GM12801 (cell line): ENCODE results near the gene KLHL29.

ENCODE experiments used
- CTCF ChIP-seq: IDR thresholded peaks from one replicate; pipeline ENCODE4 v1.5.1; 2011; ENCODE audit warnings: control low read depth; ENCODE audit not compliant: insufficient read length; ENCODE audit errors: extremely low read depth

The KLHL29 gene

GRCh38 chr2:23380562-23381065 lies 4.4 kb upstream of the KLHL29 start:
- TF ChIP-seq CTCF: no peak

GRCh38 chr2:23381084-23381483 lies 3.9 kb upstream of the KLHL29 start:
- no peak for TF ChIP-seq CTCF

- TF ChIP-seq CTCF: no peak
Measured at GRCh38 chr2:23381485-23381884, 3.5 kb upstream of the KLHL29 start.

- no peak for TF ChIP-seq CTCF
Measured at GRCh38 chr2:23383100-23383499, 1.9 kb upstream of the KLHL29 start.

GRCh38 chr2:23385351-23385747 lies 370 bp downstream of the KLHL29 start:
- TF ChIP-seq CTCF: no peak

- TF ChIP-seq CTCF: no peak
Measured at GRCh38 chr2:23385748-23386338, 864 bp downstream of the KLHL29 start.

GRCh38 chr2:23386339-23387220 lies 1.6 kb downstream of the KLHL29 start:
- TF ChIP-seq CTCF: no peak
